HG02678 (cell line): ENCODE data around the gene C19orf81.
A peak's percentile ranks its signal among the peaks of the same experiment; 100 is the strongest.

Source experiments
- ATAC-seq: cut with Tn5 transposase; IDR thresholded peaks from one replicate; pipeline ENCODE4 v1.9.1; 2021; ENCODE audit warnings: mild to moderate bottlenecking, moderate library complexity; ENCODE audit not compliant: unreplicated experiment

Gene C19orf81

DNA sequence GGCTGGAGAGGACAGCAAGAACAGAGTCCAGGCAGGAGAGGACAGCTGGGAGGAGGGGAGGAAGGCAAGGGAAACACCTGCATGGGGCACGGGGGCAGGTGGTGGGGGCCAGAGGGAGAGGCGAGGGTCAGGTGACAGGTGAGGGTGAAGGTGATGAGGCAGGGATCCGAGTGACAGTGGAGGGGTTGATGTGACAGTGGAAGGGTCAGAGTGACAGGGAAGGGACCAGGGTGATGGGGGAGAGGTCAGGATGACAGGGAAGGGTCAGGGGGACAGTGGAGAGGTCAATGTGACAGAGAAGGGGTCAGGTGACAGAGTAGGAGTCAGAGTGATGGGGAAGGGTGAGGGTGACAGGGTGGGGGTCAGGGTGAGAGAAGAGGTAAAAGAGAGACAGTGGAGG is 29.1 kb downstream of the C19orf81 start:
- ATAC-seq, result no peak

DNA sequence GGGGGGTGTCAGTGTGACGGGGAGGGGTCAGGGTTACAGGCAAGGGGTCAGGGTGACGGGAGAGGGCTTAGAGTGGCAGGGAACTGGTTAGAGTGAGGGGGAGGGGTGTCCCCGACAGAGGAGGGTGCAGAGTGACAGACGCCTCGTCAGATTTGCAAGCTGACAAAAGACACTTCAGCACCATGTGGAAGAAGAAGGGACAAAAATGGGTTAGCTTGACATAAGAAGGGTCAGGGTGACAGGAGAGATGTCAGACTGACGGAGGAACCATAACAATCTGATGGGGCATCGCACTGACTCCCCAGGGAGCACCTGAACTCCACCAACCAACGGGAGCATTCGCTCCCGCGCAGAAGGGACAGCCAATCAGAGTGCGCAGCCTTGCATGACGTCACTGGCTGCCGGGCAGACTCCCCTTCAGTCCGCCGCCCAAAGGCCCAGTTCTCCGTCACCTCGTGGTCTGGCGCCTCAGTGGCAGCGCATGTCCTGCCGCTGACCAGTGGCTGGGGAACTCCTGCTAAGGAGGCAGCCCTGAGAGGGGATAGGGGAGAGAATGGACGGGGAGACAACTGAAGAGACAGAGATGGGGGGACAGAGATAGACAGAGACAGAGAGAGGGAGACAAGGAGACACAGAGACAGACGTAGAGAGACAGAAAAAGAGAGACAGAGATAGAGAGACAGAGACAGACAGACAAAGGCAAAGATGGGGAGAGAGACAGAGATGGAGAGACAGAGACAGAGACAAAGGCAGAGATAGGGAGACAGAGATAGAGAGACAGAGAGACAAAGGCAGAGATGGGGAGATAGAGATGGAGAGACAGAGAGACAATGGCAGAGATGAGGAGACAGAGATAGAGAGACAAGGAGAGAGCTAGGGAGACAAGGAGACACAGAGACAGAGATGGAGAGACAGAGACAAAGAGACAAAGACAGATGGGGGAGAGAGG is 30.2 kb downstream of the C19orf81 start:
- ATAC-seq, result peak; percentile 74

DNA sequence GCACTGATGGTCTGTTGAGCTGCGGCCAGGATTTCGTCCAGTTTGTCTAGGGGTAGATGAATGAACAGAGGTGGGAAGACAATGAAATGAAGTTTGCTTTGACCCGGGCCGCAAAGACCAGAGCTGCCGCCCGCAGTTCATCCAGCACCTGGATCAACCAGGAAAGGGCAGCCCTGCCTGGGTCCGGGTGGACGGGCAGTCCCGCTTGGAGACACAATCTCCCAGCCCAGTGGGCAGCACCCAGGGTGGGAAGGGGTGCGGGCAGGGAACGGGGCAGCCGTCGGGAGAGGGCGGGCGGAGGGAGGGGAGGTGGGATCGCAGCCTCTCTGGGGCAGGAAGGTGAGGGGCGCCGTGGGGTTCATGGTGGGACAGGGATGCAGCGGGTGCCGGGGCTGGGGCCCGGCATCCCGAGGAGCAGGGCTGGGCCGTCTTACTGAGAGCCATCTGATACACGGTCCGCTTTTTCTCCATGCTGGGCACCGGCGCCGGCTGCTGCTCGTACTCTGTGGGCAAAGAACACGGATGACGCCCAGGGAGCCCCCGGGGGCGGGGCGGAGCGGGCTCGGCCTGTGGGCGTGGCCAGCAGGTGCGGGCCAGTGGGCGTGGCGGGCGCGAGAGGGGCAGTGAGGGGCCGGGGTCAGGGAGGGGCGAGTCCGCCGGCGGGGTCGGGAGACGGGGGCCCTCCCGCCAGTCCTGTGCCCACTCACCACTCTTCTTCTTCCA is 37.2 kb downstream of the C19orf81 start:
- ATAC-seq, result no peak

DNA sequence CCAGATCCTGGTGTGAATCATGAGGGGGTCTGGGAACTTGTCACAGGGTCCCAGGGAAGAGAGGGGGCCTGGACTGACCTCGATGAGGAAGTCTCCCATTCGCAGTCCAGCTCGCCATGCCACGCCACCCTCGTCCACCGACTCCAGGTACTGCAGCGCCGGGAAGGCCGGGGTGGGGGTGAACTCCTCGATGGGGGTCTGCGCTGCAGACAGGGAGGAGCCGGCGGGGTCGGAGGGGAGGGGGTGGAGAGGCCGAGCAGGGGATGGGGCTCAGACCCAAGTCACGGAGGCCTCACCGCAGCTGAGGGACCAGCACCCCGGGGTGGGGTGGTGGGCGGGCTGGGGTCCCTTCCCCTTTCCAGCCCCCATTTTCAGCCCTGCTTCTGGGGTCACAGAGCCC is 39.5 kb downstream of the C19orf81 start:
- ATAC-seq, result no peak

DNA sequence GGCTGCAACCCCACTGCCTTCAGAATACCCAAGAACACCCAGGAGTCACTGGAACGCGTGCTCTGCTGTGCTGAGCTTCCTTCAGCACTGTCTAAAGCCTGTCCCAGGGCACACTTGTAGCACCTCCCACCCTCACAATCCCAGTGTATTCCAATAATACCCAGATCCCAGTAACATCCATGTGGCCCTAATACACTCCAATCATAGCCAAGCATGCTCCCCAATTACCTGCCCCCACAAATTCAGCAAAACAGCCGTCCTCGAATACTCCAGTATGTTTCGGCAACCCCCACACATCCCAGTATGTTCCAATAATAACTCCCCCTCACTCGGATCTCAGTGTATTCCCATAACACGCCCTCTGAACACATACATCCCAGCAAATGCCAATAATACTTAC is 41.2 kb downstream of the C19orf81 start:
- no peak for ATAC-seq

DNA sequence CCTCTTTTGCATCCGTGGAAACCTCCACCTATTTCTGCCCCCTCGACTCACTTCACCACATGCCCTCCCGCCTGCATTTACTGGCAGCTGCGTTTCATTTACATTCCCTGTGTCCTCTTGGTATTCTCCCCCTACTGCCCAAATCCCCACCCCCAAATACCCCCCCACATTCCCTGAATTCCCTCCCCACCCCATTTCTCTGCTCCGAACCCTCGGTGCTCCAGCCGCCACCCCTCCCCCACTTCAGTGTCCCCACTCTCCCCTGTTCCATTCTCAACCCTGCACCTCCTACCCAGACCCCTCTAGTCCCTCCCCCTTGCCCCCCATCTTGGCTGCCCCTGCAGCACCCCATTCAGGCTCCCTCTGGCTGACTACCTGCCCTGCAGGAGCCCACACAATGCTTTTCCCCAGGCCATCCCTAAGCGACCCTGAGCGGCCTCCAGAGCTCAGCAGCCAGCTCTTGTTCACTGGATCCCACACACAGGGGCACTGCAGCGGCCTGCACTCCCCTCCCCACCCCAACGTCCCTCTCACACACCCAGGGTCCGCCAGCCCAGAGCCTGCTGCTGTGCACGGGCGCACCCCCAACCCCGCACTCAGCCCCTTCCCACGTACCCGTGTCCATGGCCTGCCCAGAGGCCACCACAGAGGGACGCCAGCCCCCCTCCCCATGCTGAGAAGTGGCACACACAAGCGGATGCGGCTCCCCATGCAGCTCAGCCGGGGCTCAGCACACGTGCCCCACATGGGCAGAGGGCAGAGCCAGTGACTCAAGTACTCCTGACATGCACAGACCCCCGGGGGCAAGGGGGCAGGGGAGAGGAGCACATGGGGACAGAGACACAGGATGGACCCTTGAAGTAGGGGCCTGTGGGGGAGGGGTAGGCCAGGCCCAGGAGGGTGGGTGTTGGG is 44.1 kb downstream of the C19orf81 start:
- ATAC-seq, result no peak

DNA sequence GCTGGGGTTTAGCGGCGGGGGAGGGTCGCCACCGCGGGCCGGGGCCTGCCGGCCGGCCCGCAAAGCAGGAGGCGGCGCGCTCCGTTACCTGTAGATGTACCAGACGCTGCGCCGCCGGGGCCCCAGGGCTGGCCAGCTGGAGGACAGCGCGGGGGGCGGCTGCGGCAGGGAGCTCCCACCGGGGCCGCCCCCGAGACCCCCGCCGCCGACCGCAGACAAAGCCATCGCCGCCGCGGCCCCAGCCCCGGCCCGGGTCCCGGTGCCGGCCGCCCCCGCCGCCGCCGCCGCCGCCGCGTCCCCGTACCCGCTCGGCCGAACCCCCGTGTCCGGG is 45.5 kb downstream of the C19orf81 start:
- ATAC-seq, result no peak

DNA sequence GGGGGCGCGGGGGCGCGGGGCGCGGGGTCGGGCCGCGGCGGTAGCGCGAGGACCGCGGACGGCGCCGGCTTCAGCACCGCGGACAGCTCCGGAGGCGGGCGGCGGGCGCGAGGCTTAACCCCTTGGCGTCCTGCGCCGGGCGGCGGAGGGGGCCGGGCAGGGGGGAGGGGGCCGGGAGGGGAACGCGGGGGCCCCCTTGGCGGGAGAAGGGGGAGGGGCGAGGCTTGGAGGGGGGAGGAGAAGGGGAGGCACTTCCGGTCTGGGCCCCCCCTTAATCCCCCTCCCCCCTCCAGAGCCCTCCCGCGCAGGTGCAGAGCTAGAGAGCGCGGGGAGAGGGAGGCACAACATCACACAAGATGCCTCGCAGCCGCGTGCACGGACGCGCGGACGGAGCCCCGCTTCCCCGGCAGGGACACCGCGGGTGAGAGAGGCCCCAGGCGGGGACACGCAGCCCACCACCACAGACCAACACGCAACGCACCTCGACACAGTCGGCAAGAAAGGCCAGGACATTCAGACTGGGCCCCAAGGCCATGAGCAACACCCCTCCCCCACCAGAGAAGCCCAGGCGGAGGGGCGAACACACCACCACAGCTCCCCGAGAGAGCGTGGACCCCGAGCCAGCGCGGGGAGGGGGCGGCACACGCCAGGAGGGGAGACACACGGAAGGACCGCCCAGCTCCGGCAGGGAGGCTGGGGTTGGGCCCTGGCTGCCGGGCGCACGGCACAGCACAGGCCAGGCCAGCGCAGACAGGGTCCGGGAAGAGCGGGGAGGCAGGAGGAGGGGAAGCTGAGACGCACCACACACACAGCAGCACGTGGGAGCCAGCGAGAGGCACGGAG is 46.2 kb downstream of the C19orf81 start:
- ATAC-seq, result no peak

DNA sequence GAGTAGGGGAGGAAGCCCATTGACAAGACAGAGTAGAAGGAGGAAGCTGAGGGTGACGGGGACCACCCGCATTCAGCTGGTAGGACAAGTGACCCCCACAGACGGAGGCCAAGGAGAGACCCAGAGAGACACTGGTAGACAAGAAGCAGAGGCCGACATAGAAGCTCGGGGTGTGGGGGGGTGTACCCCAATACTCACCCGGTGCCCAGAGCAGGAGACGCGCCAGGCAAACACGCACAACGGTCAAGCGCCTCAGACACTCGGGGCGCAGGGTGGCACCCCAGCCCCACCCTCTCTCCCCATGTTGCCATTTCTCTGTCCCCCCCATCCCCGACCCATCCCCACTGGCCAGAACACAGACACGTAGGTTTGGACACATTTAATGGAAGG is 46.8 kb downstream of the C19orf81 start:
- no peak for ATAC-seq

DNA sequence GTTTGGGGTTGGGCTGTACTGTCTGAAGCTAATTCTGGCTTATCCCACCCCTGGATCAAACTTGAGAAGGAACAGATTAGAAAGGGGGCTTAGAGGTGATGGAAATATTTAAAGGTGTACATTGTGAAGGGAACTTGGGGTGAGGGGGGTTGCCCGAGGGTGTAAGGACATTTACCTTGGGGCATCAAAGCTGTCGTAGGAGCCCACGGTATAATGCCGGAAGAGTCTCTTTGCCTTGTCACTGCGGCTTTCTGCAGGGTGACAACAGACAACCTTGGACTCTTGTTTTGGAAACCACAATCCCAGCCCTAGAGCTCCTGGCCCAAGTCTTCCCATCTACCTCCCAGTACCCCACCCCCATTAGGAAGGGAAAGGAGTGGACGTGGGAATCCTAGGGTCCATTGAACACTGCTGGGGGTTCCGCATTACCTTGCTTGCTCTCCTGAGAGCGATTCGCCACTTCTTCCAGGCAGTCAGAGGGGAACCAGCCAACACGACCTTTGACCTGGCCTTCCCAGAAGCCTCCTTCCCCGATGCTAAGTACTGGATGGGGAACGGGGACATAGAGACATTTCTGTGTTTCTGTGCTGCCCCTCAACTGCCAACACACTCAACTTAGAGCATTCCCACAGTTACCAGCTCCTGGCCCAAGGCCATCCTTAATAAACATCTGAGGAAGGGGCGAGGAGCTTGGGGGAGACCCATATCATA is 48.3 kb downstream of the C19orf81 start:
- no peak for ATAC-seq

DNA sequence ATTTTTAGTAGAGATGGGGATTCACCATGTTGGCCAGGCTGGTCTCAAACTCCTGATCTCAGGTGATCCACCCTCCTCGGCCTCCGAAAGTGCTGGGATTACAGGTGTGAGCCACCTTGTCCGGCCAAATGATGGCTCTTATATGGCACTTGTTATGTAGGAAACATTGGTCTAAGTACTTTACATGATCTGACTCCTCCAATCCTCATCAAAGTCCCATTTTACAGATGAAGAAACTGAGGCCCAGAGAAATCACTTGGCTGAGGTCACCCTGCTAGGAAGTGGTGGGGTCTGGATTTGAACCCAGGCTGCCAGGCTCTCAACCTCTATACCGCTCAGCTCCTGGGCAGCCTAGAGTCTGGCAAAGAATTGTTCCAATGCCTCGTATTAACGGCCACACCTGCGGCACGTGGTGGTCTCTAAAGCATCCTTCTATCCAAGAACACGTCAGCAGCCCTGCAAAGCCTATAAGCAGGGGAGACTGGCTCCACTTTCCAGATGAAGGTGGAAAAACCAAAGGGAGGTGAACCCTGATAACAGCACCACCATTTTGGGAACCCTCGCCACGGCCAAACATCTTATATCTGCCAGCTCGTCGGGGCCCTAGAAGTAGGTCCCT is 52.2 kb downstream of the C19orf81 start:
- ATAC-seq, result no peak

DNA sequence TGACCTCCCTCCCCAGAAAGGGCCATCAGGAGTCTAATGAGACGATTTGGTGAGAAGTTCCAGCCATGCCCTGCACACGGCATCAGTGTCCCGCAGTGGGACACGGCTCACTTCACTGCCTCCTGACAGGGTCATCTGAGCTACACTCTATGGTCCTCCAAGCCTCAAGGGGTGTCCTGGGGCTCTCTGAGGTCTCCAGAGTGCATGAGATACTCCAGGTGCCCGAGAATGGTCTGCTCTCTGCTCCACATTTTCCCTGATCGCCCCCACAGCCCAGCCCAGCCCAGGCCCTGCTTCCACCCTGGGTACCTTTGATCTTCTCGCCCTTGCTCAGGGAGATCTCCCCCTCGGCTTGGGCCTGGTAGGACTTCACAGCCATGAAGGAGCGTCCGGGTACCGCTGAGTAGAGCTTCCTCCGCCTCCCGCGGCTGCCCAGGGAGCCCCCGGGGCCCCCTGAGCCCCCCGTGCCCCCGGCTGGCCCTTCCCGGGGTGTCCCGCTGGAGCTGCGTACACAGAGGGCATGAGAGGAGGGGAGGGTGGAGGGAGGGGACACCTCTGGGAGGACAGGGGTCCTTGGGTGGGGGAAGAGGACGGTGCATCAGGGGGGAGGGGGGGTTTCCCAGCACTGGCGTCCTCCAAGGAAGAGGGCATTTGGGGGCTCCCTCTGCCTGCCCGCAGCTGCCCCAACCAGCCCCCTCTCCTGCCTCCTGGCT is 53.1 kb downstream of the C19orf81 start:
- ATAC-seq, result no peak

DNA sequence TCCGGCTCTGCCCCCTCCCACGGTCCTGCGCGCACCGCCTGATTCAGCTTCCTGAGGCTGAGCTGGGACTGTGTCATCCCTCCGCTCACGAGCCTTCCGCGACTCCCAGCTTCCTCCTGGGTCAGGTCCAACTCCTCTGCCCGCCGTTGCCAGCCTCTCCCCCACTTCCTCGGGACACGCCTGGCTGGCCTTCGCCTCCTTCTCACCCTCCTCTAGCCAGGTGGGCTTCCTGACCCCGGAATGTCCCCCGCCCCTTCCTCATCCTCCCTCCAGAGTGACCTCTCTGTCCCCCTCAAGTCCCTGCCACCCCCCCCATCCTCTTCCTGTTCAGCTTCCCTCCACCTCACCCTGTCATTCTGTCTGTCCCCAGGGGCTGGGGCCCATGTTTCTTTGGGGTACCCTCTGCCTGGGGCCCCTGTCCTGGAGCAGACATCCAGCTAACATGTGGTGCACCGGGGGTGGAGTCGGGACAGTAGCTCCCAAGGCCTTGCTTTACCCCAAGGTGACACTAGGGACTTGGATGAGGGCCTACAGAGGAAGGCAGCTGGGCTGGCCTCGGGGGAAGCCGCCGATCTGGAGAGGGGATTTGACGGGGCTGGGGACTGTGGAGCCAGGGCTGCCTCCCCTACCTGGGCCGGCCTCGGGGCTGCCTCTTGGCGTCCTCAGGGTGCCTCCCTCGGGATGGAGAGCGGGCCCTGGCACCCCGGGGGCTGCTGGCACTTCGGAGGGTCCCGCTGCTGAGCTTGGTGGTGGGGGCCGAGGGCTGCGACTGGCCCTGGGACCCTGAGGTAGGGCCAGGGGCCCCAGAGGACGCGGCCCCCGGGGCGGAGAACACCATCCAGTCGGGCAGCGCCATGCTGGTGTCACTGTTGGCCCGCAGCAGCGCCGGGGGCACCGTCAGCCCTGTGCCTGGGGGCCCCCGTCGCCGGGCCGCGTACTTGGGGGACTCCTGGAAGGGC is 53.9 kb downstream of the C19orf81 start:
- ATAC-seq, result no peak

DNA sequence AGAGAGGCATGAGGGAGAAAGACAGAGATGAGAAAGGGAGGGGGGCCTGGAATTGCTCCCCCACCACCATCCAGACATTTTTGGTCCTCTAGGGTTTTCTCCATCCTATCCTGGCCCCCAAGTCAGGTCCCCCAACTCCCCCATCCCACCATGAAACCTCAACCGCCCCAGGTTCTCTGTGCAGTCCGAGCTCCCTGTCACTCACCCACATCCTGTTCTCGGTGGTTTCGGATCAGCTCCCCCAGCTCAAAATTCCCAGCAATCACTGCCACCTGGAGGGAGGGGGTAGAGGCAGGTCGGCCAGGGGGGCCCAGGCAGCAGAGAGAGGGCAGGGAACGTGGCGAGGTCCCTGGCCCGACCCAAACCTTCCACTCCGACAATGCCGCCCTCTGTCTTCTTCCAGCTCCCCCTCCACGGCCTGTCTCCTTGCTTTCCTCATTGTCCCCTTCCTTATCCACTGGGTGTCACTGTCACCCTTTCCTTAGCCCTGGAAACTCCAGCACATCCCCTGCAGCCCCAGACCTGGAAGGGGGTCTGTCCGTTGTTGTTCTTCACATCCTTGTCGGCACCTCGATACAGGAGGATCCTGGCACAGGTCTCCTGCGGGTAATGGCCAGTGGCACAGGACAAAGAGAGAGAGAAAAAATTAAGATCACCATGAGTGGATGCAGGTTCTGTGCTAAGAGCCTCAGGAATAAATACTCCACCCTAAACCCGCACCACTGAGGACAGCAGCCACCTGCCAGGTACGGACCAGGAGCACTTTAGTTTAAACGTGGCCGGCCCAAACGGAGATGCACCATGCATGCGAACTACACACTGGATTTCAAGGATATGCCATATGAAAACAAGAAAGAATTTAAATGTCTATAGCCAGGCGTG is 54.9 kb downstream of the C19orf81 start:
- no peak for ATAC-seq

DNA sequence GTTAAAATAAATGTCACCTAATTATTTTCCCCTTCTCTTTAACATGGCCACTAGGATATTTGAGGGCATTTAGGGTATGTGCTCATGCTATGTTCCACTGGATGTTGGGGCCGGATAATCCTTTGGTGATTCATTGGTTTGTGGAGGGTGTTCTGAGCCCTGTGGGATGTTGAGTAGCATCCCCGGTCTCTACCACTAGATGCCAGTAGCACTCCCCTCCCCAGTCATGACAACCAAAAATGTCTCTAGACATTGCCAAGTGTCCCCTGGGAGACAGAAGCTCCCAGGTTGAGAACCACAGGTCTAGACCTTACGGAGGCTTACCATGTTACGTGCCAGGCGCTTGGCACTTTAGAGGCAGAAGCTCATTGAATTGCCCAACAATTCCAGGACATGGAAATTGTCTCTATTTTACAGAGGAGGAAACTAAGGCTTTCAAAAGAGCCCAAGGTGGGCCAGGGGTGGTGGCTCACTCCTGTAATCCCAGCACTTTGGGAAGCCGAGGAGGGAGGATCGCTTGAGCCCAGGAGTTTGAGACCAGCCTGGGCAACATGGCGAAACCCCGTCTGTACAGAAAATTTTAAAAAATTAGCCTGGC is 56.3 kb downstream of the C19orf81 start:
- ATAC-seq, result no peak

DNA sequence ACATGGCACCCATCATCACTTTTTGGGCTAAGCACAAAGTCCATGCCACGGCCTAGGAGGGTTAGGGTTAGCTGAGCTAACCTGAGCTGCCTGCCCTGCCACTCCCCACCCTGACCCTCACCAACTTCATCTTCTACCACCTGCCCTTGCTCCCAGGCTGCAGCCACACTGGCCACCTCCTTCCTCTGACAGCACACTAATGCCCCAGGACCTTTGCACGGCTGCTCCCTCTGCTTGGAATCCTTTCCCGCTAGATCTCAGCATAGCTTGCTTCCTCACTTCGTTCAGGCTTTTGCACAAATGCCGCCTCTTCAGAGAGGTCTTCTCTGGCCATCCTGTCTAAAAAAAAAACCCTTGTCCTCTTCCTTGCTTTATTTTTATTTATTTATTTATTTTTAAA is 57.1 kb downstream of the C19orf81 start:
- no peak for ATAC-seq
